ENCODE data around the gene KIRREL3. TPM values are rescaled to one million over a fixed set of nuclear protein-coding genes. Genes with fewer than 3 reads are reported as not detected.

KIRREL3 gene
- total and polyA plus RNA-seq, 2 of the 4 experiments (the other 2 are of a cell fraction): 10.9 to 15.9 TPM

GRCh38 chr11:126411971-126412381 lies 588.6 kb downstream of the KIRREL3 start:
- in situ Hi-C loops (cut with MboI; ENCODE audit: low sequenced_read_pairs): loop anchor here (10.0 kb wide), 1 partner anchor 97 kb away; no protein-coding TSS in a partner anchor
- Histone ChIP-seq H3K4ac (ENCODE audit: low read depth, low read length) (no peak overlapping the region), H3K9me3 (ENCODE audit: control insufficient read depth, insufficient read depth, low read length) (no peaks in the 10 kb centered on the region), H3K9ac (ENCODE audit: low read depth, low read length) (no peak overlapping the region), H2AK9ac (replicated peaks; ENCODE audit: low read depth, low read length, poor library complexity) (no peak overlapping the region), H2BK20ac (ENCODE audit: low read depth, low read length) (no peak overlapping the region), H4K91ac (ENCODE audit: insufficient read depth, low read depth, low read length) (no peak overlapping the region), H4K8ac (ENCODE audit: low read depth in 2 of 2, low read length in 2 of 2) (no peak overlapping the region), H4K20me1 (ENCODE audit: insufficient read depth, low read length) (no peaks in the 10 kb centered on the region; the same call in 1 of the 2 replicates), H3K4me2 (ENCODE audit: low read depth, low read length) (no peak overlapping the region), H3K79me1 (ENCODE audit: low read depth in 1 of 2, low read length in 2 of 2) (peaks cover 0 to under 1% of the 10 kb centered on the region in 2 experiments; a peak in 1 of 4 replicates), H3K9me1 (ENCODE audit: insufficient read depth, low read length) (peaks cover 14% of the 10 kb centered on the region), H3K36me3 (ENCODE audit: control insufficient read depth, insufficient read depth, low read length) (peaks cover 19% of the 10 kb centered on the region; the same call in 1 of the 2 replicates), H3K27me3 (ENCODE audit: control insufficient read depth, insufficient read depth, low read length) (no peaks in the 10 kb centered on the region), H2BK5ac (ENCODE audit: low read depth, low read length, poor library complexity, severe bottlenecking) (no peak overlapping the region), H2BK15ac (ENCODE audit: low read depth, low read length) (no peak overlapping the region), H3K14ac (replicated peaks; ENCODE audit: low read depth, low read length) (no peak overlapping the region), H2BK120ac (ENCODE audit: low read depth, low read length) (no peak overlapping the region), H2AFZ (replicated peaks; ENCODE audit: low read length, poor library complexity) (no peak overlapping the region), H3K23ac (ENCODE audit: low read depth, low read length) (no peak overlapping the region), H3K27ac (ENCODE audit: insufficient read depth, low read length) (no peak overlapping the region), H4K5ac (ENCODE audit: low read depth, low read length) (no peak overlapping the region), H3K56ac (ENCODE audit: extremely low read depth, insufficient read depth, low read length) (no peak overlapping the region), H3K4me1 (ENCODE audit: control insufficient read depth, insufficient read depth, low read length) (peaks cover 21% of the 10 kb centered on the region), H3K4me3 (ENCODE audit: insufficient read depth, low read depth, low read length) (no peak overlapping the region), H2AK5ac (ENCODE audit: low read depth, low read length) (no peak overlapping the region), H3K18ac (ENCODE audit: low read depth, low read length) (no peak overlapping the region)
- DNase-seq (no peak), ATAC-seq (ENCODE audit: low read depth) (no peak)
- TF ChIP-seq CEBPB (IDR thresholded peaks at IDR 0.05; ENCODE audit: low read depth, low read length): no peak
- no peak for TF ChIP-seq SMC3 (IDR thresholded peaks at IDR 0.05; ENCODE audit: low read depth, low read length)
- 0 out of 2 replicates have a peak, but pooled peaks have one; percentile 3 for TF ChIP-seq CTCF (conservative IDR thresholded peaks at IDR 0.05; ENCODE audit: low read depth, low read length)
- BruUV-seq (replicated peaks): no TSS peak
- intact Hi-C loops (cut with micrococcal nuclease): no loop called here
- CTCF ChIA-PET: interaction anchor here (0.9 kb wide), 1 partner anchor 8 kb away, joined by 3 read pairs; no protein-coding TSS in a partner anchor
- 75% methylated on average over 3 of the region's 6 CpGs; no CpG with 5 or more reads in 1 of the 2 experiments for WGBS, 2 experiments (ENCODE audit: extremely low coverage in 2 of 2, insufficient read length in 1 of 2)
- POLR2A ChIA-PET (ENCODE audit: unreplicated experiment): no interaction called here
- dilution Hi-C loops (cut with HindIII; ENCODE audit: low sequenced_read_pairs, unreplicated experiment): no loop called here

All from IMR-90 (cell line).